ENCODE results near the gene COL6A3.

COL6A3 gene

DNA sequence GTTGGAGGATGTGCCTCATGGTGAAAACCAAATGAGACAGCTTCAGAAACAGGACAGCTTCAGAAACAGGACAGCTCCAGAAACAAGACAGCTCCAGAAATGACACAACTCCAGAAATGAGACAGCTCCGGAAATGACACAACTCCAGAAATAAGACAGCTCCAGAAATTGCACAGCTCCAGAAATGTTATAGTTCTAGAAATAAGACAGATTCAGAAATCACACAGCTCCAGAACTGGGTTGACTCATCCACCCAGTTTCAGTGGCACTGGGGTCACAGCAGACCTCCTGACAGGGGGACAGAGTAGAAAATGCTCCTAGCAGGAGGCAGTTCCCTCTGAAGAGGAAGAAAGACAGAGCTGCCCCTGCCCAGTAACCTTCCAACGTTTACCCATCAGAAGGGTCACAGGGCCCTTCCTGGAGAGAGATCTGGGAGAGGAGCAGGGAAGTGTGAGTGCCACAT lies 26.9 kb upstream of the COL6A3 start:
- DNase-seq (ENCODE audit: low read depth), result peak; percentile 57

DNA sequence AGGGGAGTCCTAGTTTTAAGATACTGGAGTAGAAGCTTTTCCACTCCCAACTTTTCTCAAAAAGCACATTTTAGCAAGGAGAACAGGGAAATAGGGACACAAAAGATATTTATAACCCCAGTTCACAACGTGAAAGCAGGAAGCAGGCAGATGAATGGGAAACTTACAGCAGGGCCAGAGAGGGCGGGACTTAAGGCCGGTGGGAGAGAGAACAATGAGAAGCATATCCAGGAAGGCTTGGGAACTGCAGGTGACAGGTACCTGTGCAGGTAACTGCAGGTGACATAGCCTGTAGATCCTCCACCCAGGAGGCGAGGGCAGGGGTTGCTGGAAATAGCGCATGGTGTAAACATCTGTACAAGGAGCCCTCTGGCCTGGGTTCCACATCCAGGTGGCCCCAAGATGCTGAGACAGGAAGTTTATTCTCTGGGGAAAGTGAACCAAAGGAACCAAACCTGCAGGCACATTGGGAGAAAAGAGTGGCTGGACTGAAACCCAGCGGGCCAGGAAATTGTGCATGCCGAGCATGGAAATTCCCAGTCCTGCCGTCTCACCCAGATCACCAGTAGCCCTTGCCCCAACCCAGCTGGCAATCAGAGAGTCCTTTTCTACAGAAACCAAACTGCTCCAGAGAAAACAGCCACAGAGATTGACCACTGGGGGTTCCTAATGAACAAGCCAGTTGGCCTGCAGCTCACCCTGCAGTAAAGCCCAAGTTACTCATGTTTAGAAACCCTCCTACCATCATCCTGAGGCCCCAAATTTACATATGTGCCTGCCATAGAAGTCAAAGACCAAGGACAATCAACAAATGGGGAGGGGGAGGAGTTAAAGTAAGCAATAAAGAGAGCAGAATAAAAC lies 24.3 kb upstream of the COL6A3 start:
- DNase-seq (ENCODE audit: low read depth), result peak; percentile 54

DNA sequence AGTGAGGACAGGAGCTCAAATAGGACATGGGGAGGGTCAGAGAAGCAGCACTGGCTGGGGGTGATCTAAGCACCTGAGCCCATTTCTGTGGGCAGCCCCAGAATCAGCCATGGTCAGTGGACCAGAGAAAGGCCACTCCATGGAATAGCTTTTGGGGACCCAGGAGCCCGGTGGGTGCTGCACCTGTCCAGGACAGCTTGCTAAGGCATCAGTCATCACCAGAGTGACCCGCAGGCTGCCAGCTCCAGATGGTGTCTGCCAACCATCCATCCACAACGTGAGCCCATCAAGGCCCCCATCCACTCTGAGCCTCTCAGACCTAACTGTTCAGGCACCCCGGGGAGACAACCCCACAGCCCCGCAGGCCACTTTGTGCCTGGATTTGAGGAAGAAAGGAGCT lies 23.6 kb upstream of the COL6A3 start:
- DNase-seq (ENCODE audit: low read depth), result no peak

DNA sequence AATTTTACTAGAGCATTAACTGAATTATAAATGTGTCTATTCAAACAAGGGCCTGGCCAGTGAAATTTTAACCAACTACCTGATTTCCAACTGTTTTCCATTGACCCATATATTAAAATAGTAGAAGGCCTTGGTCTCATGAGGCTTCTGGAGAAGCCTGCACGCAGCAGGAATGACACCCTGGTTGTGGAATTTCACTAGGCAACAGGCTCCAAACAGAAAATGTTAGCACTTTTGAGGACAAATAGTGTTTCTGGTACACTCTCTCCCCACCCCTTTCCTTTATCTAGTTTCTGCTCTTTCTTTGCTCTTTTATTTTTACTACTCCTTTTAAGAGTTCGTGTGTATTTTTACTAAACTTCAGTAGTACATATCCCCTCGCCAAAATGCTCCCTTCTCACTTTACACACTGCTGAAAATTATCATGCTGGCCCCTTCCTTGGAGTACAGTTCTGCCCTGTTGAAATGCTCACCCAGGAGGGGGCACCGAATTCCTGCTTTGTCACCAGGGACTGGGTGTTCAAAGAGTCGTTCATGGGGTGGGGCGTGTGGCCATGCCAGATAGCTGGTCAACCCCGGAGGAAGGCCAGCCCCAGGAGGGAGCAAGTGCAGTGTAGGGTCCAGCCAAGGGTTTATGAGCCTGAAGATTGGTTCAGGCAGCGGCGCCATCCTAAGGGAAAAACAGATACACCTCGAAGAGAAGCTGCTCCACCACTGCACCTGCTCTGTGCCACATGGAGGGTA lies 22.1 kb upstream of the COL6A3 start:
- DNase-seq (ENCODE audit: low read depth), result peak; percentile 76

DNA sequence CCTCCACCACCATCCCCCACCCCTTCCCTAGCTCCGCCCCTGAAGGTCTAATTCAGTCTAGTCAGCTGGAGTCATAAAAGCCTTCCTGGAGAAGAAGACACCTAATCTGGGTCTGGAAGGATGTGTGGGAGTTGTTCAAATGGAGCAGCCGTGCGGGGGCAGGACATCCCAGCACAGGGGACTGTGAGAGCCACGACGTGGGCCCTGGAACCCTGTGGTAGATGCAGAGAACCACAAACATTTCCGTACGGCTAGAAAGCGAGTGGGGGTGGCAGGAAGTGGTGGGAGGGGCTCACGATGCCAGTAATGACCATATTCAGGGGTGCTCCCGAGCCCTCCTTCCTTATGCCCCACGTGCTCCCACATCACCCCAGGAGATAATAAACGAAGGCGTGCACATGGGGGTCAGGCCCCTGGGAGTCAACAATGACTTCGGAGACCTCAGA lies 20.9 kb upstream of the COL6A3 start:
- peak; percentile 81 for DNase-seq (ENCODE audit: low read depth)

DNA sequence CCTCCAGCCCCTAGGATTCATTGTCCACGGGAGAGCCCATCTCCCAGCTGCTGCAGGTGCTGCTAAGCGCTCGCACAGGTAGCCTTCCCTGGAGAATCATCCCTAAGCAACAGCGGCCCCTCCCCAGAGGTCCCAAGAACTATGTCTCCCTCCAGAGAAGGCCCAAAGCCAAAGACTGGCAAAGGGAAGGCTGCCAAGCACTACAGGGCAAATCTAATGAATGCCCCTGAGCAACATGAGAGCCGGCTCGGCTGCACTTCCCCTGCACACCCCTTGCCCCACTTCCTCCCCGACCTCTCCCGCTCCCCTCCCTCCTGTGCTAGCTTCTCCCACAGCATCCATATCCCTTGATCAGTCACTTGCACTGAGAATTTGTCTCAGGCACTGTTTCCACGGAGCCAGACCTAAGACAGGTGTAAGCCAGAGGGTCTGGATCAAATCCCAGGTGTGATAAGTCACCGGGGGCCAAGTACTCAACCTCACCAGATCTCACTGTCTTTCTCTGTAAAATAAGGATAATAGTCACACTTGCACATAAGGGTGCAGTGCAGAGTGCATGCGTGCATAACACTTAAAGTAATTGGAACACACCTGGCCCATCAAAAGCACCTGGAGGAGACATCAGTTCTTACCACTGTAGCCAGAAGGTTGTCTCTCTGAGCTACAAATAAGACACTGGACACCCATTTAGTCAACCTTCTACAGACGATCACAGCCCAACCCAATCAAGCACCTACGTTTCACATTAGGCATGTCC lies 20.1 kb upstream of the COL6A3 start:
- no peak for DNase-seq (ENCODE audit: low read depth)

DNA sequence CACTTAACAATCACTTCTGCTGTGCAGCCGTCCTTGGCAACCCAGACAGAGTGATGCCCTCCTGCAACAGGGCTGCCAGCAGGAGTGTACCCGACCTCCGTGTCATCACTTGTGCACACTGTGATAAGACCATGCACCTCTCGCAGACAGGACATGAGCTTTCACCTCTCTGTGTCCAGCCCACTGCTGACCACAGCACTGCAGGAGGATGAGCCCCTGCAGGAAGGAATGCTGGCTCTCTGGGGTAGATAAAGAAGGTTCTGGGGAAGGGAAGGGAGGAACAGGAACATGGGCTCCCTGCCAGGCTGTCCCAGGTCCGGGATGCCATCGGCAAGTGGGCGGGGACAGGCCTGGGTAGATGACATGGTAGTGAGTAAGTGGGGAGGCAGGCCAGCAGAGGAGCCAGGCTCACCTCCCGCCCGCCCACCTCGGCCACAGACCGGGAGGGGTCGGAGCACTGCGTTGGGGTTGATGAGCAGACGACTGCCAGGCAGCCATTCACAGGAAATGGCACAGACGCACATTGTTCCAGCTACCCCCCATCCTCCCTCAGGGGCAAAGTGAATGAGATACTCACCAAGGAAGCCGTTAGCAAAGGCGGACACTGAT lies 18.6 kb upstream of the COL6A3 start:
- peak; percentile 99 for DNase-seq (ENCODE audit: low read depth)

DNA sequence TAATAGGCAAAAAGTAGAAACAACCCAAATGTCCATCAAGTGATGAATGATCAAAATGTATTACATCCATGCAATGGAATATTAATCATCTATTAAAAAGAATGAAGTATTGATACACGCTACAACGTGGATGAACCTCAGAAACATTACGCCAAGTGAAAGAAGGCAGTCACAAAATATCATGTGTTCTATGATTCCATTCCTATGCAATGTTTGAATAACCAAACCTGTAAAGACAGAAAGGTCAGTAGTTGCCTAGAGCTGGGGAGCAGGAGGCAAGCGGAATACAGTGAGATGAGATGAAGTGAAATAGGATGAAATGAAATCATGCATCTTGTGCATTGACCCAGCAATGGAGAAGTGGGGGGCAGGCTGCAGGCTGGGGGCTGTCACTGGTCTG lies 17.9 kb upstream of the COL6A3 start:
- DNase-seq (ENCODE audit: low read depth), result peak; percentile 34

DNA sequence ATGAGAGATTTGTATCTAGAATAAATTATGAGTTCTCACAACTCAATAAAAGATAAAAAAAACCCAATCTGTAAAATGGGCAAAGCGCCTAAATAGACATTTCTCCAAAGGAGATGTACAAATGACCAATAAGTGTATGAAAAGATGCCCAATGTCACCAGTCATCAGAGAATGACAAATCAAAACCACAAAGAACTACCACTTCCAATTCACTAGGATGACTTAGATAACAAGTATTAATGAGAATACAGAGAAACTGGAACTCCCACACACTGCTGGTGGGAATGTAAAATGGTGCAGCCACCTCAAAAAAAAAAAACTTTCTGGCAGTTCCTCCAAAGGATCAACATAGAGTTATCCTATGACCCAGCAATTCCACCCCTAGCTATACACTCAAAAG lies 17.4 kb upstream of the COL6A3 start:
- peak; percentile 96 for DNase-seq (ENCODE audit: low read depth)

DNA sequence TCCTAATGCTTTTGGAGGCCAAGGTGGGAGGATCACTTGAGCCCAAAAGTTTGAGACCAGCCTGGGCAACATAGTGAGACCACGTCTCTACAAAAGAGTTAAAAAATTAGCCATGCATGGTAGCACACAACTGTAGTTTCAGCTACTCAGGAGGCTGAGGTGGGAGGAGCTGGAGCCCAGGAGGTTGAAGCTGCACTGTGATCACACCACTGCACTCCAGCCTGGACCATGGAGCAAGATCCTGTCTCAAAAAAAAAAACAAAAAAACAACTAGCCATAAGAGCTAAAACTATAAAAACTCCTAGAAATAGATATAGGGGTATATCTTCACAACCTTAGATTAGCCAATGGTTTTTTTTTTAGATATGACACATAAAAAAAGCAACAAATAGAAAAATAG lies 16.9 kb upstream of the COL6A3 start:
- no peak for DNase-seq (ENCODE audit: low read depth)

DNA sequence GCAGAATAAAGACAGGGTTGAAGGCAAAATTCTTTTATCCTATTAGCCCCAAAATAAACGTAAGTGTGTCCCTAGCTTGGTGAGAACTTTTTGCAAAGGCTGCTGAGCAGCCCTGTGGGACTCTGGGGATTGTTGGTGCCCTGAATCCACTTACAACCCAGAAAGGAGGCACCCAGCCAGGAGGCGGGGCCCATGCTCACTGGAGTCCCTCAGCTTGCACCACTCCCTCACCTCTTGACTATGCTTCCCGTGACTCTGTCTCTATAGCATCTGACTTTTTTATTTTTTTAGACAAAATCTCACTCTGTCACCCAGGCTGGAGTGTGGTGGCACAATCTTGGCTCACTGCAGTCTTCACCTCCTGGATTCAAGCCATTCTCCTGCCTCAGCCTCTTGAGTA lies 15.8 kb upstream of the COL6A3 start:
- DNase-seq (ENCODE audit: low read depth), result peak; percentile 45

DNA sequence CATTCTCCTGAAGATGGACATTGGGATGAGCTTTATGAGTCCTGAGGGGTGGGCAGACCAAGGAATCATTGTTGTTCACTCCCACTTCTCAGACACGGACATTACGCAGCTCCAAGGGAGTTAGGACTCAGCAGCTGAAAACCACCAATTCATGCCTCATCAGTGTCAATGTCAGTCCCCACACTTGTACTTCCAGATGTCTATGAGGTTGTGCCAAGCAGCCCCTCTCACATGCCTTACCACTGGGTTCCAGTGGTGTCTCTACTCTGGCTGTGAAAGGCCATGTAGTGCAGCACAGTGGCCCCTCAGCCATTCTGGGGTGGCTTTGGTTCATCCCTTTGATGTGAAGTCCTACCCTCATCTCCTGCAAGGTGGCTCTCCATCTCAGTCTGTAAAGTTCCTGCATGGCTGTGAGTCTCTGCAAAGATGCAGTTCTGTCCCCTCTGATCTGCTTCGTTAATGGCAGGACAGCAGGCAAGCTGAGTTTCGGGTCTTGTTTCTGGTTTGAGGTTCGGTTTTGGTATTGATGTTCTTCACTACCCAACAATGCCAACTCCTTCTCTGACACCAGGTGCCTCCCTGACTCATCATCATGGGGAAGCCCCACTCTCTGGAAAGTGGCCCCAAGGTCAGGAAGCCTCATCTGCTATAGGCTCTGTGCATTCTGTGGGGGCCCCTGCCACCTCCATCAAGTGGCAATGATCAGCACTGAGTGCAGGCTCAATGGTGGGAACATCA lies 14.0 kb upstream of the COL6A3 start:
- no peak for DNase-seq (ENCODE audit: low read depth)

DNA sequence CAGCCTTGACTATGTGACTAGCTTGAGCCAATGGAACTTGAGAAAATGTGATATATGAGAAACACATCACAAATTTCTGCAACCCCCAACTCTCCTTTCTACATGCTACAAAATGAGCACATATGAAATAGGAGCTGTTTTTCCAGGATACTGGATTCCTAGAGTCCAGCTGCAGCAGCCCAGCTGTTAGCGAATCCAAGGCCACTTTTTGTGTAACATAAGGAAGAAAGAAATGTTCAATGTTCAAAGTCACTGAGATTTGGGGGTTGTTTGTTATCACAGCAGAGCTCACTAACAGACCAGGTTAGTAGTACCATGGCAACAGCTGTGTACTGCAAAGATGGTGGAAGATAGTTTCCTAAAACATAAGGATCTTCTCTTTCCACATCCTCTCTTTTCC lies 12.6 kb upstream of the COL6A3 start:
- DNase-seq (ENCODE audit: low read depth), result no peak

DNA sequence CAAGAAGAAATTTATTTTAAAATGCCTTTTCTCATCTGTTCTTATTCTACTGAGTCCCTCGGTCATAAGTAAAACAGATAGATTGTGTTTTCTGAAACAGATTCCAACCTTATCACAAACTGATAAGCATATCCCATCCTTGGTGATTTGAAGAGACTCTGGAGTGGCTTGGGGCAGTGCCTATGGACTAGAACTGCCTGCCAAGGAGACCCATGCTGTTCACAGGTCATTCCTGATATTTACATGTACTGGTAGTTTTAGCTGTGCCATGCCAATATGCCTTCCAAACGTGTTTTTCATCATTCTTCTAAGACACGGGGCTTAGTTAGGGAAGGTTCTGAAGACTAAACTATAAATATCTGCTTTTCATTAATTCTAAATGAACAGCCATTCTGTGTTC lies 11.4 kb upstream of the COL6A3 start:
- no peak for DNase-seq (ENCODE audit: low read depth)

DNA sequence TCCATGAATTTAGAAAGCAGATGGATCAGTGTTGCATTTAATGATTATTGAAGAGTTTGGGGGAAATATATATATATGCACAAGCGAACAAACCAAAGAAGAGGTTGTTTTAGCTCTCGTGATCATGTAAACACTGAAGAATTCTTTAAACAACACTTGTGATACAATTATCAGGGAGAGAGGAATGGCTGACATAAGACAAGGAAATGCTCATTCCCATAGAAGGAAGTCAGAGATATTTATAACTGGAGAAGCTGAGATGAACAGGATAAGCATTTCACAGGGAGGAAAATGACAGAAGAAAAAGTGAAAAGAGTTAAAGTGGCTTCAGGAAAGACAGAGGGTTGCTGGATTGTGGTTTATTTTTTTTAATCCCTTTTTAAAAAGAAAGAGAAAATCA lies 10.6 kb upstream of the COL6A3 start:
- DNase-seq (ENCODE audit: low read depth), result no peak

DNA sequence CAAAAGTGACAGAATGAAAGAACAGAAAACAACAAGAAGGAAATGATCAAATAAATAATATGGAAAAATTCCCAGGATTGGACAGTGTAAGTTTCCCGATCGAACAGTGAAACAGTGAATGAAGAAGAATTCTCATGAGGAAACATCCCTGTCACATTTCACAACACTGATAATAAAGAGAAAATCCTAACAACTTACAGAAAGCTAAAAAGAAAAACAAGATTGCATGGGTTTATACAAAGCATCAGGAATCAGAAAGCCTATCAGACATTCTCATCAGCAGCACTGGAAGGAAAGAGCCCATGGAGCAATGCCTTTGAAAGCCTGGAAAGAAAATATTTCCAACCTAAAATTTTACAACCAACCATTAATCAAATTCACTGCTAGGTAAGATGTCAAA lies 9.9 kb upstream of the COL6A3 start:
- no peak for DNase-seq (ENCODE audit: low read depth)

DNA sequence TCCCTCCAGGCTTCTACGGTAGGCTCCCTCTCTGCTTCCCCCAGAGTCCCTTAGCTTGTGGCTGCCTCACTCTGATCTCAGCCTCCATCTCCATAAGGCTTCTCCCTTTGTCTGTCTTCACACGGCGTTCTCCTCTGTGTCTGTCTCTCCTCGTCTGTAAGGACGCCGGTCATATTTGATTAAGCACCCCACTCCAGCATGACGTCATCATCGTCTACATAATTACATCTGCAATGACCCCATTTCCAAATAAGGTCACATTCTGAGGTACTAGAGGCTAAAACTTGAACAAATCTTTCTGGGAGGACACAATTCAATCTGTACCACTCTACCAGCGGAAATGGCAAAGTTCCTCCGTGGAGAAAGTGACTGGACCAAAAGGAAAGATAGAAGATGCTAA lies 8.3 kb upstream of the COL6A3 start:
- no peak for DNase-seq (ENCODE audit: low read depth)

DNA sequence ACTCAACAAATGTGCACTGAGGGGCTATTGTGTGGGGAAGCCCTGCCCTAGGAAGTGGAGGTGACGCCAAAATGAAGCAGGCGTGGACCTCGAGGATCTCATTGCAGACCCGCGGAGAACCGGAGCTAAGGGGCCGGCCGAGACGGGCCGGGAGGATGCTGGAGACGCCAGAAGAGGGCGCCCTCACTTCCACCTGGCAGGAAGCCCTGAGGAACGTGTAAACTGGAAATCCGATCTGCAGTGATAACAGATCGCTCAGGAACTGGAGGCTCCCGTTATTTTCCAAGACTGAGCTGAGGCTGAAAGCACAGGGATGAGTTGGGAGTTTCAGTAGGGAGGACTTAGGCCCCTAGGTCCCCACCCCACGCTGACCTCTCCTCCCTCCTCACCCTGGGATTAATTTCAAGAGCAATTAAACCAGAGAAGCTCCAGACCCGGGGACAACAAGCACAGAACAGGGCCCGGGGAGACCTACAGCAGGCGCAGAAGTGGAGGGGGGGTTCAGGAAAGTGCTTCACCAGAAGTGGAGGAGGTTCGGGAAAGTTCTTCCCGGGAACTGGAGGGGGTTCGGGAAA lies 7.7 kb upstream of the COL6A3 start:
- peak; percentile 93 for DNase-seq (ENCODE audit: low read depth)

DNA sequence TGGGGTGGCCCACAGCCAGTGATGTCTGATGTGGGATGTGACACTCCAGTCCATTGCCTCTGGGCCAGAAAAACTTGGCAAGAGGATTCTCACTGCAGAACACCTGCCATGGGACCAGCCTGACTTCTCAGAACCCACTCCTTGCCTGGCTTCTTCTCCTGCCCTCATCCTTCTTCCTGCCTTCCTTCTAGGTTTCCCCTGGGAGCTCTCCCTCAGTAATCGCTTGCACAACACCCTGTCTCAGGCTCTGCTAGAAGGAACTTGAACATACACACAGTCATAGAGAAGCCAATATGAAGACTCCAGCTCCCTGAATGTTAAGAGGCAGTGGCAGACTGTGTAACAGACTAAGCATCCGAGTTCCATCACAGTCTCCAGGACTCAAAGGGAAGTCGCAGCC lies 4.3 kb upstream of the COL6A3 start:
- DNase-seq (ENCODE audit: low read depth), result no peak

DNA sequence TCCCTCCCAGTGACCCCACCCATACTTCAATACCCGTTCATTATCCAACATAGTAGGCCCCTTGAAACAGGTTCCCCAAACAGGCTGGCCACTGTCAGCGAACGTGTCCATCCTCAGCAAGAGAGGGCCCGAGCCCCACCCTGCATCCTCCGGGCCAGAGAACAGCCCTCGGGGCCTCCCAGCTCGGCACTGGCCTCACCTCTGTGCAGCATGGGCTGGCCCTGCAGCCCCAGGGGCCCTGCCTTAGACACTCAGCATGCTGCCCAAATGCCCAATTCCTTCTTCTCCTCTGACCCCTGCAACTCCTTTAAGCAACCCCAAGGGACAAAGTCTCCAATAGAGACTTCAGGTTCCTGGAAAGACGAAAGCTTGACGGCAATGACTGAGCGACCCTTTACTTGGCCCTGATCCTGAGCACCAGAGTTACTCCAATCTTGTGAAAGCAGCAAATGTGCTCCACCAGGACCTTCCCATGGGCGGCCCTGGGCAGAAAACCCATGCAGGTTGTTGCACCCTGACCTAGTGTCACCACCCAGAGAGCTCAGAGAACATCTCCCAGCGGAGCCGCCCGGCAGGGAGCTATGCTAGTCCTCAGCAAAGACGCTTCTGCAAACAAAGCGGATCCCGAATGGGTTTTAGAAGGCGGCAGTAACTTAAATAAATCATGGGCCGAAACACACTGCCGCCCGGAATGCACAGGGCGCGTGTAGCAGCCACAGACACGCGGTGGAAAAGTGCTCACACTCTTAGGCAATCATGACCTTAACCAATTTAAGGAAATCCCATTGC lies 782 bp downstream of the COL6A3 start:
- peak; percentile 34 for DNase-seq (ENCODE audit: low read depth)
